ENCODE measurements around the gene ATG9B. TPM values are rescaled to one million over a fixed set of nuclear protein-coding genes. Genes with fewer than 3 reads are reported as not detected.
A peak's percentile ranks its signal among the peaks of the same experiment; 100 is the strongest.

ATG9B gene
- total and polyA plus RNA-seq, 2 of the 13 experiments (the other 11 are each of a cell fraction or from before 2014, with no cell fraction given): 0.24 TPM; not detected in 1

DNA sequence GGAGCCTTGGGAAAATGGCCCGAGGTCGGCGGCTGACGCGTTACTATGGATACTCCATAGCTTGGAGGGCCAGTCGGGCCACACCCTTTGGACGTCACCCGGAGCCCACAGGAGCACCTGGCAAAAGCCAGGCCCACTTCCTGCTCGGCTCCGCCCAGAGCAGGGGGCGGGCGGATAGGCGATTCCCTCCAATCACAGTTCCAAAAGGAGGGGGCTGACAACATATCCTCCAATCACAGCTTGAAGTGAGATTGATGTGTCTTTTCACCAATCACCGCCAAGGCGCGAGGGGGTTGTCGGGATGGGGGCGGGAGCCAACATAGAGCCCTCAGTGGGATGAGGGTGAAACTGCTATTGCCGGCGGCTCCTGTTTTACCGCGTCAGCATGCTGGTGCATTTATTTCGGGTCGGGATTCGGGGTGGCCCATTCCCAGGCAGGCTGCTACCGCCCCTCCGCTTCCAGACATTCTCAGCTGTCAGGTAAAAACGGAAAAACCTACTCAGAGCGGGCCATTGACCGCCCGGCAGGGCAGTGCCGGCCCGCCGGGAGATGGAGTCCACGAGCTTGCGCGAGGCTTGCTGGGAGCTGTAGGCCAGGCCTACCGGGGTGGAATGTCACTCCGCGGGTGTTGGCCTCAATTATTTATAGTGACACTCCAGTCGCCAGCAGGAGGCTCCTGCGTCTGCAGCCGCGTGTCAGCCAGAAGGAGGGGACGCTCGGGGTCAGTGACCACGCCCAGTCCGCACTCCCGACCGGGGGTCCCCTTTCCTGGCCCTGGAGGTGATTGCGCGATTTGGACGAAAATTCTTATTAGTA lies 4.0 kb upstream of the ATG9B start, which contains the start of gene ABCB8 (continued):
- TF ChIP-seq ZBED4 (CRISPR knock-in tag; IDR thresholded peaks at IDR 0.05; ENCODE audit: borderline replicate concordance): peak; percentile 12; the same call in 1 of the 2 replicates
- TF ChIP-seq, protein P1, sequence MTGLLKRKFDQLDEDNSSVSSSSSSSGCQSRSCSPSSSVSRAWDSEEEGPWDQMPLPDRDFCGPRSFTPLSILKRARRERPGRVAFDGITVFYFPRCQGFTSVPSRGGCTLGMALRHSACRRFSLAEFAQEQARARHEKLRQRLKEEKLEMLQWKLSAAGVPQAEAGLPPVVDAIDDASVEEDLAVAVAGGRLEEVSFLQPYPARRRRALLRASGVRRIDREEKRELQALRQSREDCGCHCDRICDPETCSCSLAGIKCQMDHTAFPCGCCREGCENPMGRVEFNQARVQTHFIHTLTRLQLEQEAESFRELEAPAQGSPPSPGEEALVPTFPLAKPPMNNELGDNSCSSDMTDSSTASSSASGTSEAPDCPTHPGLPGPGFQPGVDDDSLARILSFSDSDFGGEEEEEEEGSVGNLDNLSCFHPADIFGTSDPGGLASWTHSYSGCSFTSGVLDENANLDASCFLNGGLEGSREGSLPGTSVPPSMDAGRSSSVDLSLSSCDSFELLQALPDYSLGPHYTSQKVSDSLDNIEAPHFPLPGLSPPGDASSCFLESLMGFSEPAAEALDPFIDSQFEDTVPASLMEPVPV (CRISPR knock-in tag; IDR thresholded peaks at IDR 0.05): no peak
- peak; percentile 53; the same call in 1 of the 2 replicates for TF ChIP-seq NFKB2 (CRISPR knock-in tag; IDR thresholded peaks at IDR 0.05; ENCODE audit: borderline replicate concordance)
- TF ChIP-seq ZNF720 (CRISPR knock-in tag; IDR thresholded peaks at IDR 0.05): no peak
- TF ChIP-seq ZNF552 (CRISPR knock-in tag; IDR thresholded peaks at IDR 0.05; ENCODE audit: borderline replicate concordance): no peak
- no peak; the same call in 1 of the 2 replicates for TF ChIP-seq BATF2 (CRISPR knock-in tag; IDR thresholded peaks at IDR 0.05)
- peak; percentile 93 for TF ChIP-seq ASH2L (IDR thresholded peaks at IDR 0.05; ENCODE audit: insufficient read length, low read depth, low read length)
- no peak for TF ChIP-seq GLMP (CRISPR knock-in tag; IDR thresholded peaks at IDR 0.05; ENCODE audit: borderline replicate concordance)
- TF ChIP-seq ZFP62 (CRISPR knock-in tag; IDR thresholded peaks at IDR 0.05): peak; percentile 80; the same call in 1 of the 2 replicates
- no peak for TF ChIP-seq SOX6 (IDR thresholded peaks at IDR 0.05)
- peak; percentile 16 for TF ChIP-seq SOX6 (CRISPR knock-in tag; IDR thresholded peaks at IDR 0.05)
- no peak for TF ChIP-seq MATR3 (CRISPR knock-in tag; IDR thresholded peaks at IDR 0.05)
- peak in 1 of 2 experiments; percentile 47; a peak in 2 of 4 replicates for TF ChIP-seq ATF4 (CRISPR knock-in tag; IDR thresholded peaks at IDR 0.05)
- no peak for TF ChIP-seq CEBPB (IDR thresholded peaks at IDR 0.05; ENCODE audit: borderline replicate concordance, low read depth, low read length)
- peak; percentile 73; the same call in 1 of the 2 replicates for TF ChIP-seq ZNF619 (CRISPR knock-in tag; IDR thresholded peaks at IDR 0.05)
- TF ChIP-seq GMEB1 (CRISPR knock-in tag; IDR thresholded peaks at IDR 0.05; ENCODE audit: borderline replicate concordance): peak; percentile 67; the same call in 1 of the 2 replicates
